NCI-H2196 (cell line): ENCODE results near the gene UBC.
A peak's percentile ranks its signal among the peaks of the same experiment; 100 is the strongest.

Source experiments
- DNase-seq: peaks from one replicate; lab custom pipeline; 2025; ENCODE audit not compliant: unreplicated experiment; lab: John Stamatoyannopoulos, UW

The UBC gene

GRCh38 chr12:124865728-124866127 is 48.7 kb downstream of the UBC start:
- no peak for DNase-seq

- no peak for DNase-seq
Measured at GRCh38 chr12:124864326-124864752, 50.1 kb downstream of the UBC start.

- peak; percentile 78 for DNase-seq
Measured at GRCh38 chr12:124863416-124864325, 50.8 kb downstream of the UBC start, which contains the start of gene SCARB1. SCARB1 (minus strand) TSS chr12:124863864; CDS start chr12:124863720, 144 bp downstream.

- no peak for DNase-seq
Measured at GRCh38 chr12:124862768-124863415, 51.6 kb downstream of the UBC start.

- DNase-seq, result no peak
Measured at GRCh38 chr12:124861898-124862676, 52.4 kb downstream of the UBC start.
